Measurements from ENCODE around the gene FJX1. TPM values are rescaled to one million over a fixed set of nuclear protein-coding genes. Genes with fewer than 3 reads are reported as not detected.

Gene FJX1
- total and polyA plus RNA-seq, 2 experiments from 2014 or later, result 9.4 to 16.1 TPM

DNA sequence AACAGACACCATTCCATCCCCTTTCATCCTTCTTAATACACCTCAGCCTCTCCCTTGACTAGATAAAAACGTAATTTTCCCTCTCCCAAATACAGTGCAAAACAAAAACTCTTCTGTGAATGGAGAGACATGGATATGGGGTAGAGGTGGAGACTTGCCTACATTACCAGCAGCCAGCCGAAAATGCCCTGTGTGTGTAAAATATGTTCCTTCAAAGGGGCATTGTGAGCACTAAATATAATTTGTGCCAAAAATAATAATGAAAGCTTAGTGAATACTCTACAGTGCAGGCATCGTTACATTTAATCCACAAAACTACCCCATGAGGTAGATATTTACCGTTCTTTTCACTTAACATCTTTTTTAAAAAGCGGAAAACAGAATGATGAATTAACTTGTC, 43.3 kb downstream of the FJX1 start:
- Histone ChIP-seq H3K79me2 (replicated peaks; ENCODE audit: insufficient read depth) (peaks cover 32% of the 10 kb centered on the region), H4K20me1 (replicated peaks; ENCODE audit: insufficient read depth) (no peaks in the 10 kb centered on the region), H3K27ac (ENCODE audit: low read depth) (no peak overlapping the region), H3F3A (replicated peaks; ENCODE audit: low read depth) (peaks cover 5% of the 10 kb centered on the region; the same call in 1 of the 2 replicates), H3K4me2 (peak overlapping the region; percentile 90), H3K36me3 (ENCODE audit: insufficient read depth) (peaks cover 2% of the 10 kb centered on the region; the same call in 1 of the 2 replicates), H3K4me3 (peak overlapping the region; percentile 71), H3K27me3 (ENCODE audit: insufficient read depth) (peaks cover 66% of the 10 kb centered on the region), H3K9me2 (ENCODE audit: insufficient read depth) (peaks cover 9% of the 10 kb centered on the region), H3K4me1 (ENCODE audit: insufficient read depth) (peaks cover 10% of the 10 kb centered on the region), H2AFZ (peak overlapping the region; percentile 98)
- H3K27ac Mint-ChIP-seq, result no peak overlapping the region
- ATAC-seq, result no peak
- peak overlapping the region; percentile 80 for H3K4me3 Mint-ChIP-seq
- H3K36me3 Mint-ChIP-seq (ENCODE audit: low read depth), result peaks cover 36% of the 10 kb centered on the region
- no peak for TF ChIP-seq POLR2AphosphoS5 (IDR thresholded peaks at IDR 0.05; ENCODE audit: low read depth)
- TF ChIP-seq, protein P1, sequence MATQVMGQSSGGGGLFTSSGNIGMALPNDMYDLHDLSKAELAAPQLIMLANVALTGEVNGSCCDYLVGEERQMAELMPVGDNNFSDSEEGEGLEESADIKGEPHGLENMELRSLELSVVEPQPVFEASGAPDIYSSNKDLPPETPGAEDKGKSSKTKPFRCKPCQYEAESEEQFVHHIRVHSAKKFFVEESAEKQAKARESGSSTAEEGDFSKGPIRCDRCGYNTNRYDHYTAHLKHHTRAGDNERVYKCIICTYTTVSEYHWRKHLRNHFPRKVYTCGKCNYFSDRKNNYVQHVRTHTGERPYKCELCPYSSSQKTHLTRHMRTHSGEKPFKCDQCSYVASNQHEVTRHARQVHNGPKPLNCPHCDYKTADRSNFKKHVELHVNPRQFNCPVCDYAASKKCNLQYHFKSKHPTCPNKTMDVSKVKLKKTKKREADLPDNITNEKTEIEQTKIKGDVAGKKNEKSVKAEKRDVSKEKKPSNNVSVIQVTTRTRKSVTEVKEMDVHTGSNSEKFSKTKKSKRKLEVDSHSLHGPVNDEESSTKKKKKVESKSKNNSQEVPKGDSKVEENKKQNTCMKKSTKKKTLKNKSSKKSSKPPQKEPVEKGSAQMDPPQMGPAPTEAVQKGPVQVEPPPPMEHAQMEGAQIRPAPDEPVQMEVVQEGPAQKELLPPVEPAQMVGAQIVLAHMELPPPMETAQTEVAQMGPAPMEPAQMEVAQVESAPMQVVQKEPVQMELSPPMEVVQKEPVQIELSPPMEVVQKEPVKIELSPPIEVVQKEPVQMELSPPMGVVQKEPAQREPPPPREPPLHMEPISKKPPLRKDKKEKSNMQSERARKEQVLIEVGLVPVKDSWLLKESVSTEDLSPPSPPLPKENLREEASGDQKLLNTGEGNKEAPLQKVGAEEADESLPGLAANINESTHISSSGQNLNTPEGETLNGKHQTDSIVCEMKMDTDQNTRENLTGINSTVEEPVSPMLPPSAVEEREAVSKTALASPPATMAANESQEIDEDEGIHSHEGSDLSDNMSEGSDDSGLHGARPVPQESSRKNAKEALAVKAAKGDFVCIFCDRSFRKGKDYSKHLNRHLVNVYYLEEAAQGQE (IDR thresholded peaks at IDR 0.05; ENCODE audit: unreplicated experiment), result no peak
- TF ChIP-seq CREB1 (CRISPR knock-in tag; IDR thresholded peaks at IDR 0.05; ENCODE audit: low read depth), result no peak
- TF ChIP-seq JUNB (IDR thresholded peaks at IDR 0.05; ENCODE audit: unreplicated experiment), result no peak
- TF ChIP-seq STAT1 (IDR thresholded peaks at IDR 0.05; ENCODE audit: unreplicated experiment), result no peak
- TF ChIP-seq, protein P2, sequence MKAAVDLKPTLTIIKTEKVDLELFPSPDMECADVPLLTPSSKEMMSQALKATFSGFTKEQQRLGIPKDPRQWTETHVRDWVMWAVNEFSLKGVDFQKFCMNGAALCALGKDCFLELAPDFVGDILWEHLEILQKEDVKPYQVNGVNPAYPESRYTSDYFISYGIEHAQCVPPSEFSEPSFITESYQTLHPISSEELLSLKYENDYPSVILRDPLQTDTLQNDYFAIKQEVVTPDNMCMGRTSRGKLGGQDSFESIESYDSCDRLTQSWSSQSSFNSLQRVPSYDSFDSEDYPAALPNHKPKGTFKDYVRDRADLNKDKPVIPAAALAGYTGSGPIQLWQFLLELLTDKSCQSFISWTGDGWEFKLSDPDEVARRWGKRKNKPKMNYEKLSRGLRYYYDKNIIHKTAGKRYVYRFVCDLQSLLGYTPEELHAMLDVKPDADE (IDR thresholded peaks at IDR 0.05), result no peak
- no peak for TF ChIP-seq ZNF114 (CRISPR knock-in tag; IDR thresholded peaks at IDR 0.05)
- TF ChIP-seq NANOG (IDR thresholded peaks at IDR 0.05; ENCODE audit: borderline replicate concordance), result no peak
- no peak for TF ChIP-seq EZH2phosphoT487 (IDR thresholded peaks at IDR 0.05; ENCODE audit: unreplicated experiment)
- TF ChIP-seq, protein P3, sequence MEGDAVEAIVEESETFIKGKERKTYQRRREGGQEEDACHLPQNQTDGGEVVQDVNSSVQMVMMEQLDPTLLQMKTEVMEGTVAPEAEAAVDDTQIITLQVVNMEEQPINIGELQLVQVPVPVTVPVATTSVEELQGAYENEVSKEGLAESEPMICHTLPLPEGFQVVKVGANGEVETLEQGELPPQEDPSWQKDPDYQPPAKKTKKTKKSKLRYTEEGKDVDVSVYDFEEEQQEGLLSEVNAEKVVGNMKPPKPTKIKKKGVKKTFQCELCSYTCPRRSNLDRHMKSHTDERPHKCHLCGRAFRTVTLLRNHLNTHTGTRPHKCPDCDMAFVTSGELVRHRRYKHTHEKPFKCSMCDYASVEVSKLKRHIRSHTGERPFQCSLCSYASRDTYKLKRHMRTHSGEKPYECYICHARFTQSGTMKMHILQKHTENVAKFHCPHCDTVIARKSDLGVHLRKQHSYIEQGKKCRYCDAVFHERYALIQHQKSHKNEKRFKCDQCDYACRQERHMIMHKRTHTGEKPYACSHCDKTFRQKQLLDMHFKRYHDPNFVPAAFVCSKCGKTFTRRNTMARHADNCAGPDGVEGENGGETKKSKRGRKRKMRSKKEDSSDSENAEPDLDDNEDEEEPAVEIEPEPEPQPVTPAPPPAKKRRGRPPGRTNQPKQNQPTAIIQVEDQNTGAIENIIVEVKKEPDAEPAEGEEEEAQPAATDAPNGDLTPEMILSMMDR (conservative IDR thresholded peaks at IDR 0.05; ENCODE audit: low read depth in 2 of 2), result no peak
- TF ChIP-seq, protein P4, sequence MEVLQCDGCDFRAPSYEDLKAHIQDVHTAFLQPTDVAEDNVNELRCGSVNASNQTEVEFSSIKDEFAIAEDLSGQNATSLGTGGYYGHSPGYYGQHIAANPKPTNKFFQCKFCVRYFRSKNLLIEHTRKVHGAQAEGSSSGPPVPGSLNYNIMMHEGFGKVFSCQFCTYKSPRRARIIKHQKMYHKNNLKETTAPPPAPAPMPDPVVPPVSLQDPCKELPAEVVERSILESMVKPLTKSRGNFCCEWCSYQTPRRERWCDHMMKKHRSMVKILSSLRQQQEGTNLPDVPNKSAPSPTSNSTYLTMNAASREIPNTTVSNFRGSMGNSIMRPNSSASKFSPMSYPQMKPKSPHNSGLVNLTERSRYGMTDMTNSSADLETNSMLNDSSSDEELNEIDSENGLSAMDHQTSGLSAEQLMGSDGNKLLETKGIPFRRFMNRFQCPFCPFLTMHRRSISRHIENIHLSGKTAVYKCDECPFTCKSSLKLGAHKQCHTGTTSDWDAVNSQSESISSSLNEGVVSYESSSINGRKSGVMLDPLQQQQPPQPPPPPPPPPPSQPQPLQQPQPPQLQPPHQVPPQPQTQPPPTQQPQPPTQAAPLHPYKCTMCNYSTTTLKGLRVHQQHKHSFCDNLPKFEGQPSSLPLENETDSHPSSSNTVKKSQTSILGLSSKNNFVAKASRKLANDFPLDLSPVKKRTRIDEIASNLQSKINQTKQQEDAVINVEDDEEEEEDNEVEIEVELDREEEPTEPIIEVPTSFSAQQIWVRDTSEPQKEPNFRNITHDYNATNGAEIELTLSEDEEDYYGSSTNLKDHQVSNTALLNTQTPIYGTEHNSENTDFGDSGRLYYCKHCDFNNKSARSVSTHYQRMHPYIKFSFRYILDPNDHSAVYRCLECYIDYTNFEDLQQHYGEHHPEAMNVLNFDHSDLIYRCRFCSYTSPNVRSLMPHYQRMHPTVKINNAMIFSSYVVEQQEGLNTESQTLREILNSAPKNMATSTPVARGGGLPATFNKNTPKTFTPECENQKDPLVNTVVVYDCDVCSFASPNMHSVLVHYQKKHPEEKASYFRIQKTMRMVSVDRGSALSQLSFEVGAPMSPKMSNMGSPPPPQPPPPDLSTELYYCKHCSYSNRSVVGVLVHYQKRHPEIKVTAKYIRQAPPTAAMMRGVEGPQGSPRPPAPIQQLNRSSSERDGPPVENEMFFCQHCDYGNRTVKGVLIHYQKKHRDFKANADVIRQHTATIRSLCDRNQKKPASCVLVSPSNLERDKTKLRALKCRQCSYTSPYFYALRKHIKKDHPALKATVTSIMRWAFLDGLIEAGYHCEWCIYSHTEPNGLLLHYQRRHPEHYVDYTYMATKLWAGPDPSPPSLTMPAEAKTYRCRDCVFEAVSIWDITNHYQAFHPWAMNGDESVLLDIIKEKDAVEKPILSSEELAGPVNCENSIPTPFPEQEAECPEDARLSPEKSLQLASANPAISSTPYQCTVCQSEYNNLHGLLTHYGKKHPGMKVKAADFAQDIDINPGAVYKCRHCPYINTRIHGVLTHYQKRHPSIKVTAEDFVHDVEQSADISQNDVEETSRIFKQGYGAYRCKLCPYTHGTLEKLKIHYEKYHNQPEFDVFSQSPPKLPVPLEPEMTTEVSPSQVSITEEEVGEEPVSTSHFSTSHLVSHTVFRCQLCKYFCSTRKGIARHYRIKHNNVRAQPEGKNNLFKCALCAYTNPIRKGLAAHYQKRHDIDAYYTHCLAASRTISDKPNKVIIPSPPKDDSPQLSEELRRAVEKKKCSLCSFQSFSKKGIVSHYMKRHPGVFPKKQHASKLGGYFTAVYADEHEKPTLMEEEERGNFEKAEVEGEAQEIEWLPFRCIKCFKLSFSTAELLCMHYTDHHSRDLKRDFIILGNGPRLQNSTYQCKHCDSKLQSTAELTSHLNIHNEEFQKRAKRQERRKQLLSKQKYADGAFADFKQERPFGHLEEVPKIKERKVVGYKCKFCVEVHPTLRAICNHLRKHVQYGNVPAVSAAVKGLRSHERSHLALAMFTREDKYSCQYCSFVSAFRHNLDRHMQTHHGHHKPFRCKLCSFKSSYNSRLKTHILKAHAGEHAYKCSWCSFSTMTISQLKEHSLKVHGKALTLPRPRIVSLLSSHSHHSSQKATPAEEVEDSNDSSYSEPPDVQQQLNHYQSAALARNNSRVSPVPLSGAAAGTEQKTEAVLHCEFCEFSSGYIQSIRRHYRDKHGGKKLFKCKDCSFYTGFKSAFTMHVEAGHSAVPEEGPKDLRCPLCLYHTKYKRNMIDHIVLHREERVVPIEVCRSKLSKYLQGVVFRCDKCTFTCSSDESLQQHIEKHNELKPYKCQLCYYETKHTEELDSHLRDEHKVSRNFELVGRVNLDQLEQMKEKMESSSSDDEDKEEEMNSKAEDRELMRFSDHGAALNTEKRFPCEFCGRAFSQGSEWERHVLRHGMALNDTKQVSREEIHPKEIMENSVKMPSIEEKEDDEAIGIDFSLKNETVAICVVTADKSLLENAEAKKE (CRISPR knock-in tag; IDR thresholded peaks at IDR 0.05), result no peak
- TF ChIP-seq ZNF331 (CRISPR knock-in tag; IDR thresholded peaks at IDR 0.05; ENCODE audit: low read depth), result no peak
- no peak for TF ChIP-seq EZH2 (IDR thresholded peaks at IDR 0.05; ENCODE audit: low read depth, unreplicated experiment)
- DNase-seq (ENCODE audit: low spot score), result no peak
- peaks cover 26% of the 10 kb centered on the region for H3K27me3 Mint-ChIP-seq (ENCODE audit: insufficient read depth, low read depth, poor library complexity)
- peaks cover 38% of the 10 kb centered on the region for H3K9me3 Mint-ChIP-seq
- peaks cover 12% of the 10 kb centered on the region; the same call in 2 of the 3 replicates for H3K4me1 Mint-ChIP-seq

All from GM23338 (cell line).